ENCODE results near the gene RIC1.

GRCh38 chr9:5789489-5789888, 160.6 kb downstream of the RIC1 start:
- TF ChIP-seq CTCF (IDR thresholded peaks at IDR 0.05) = no peak
- no peak for TF ChIP-seq POLR2A (IDR thresholded peaks at IDR 0.05)
- TF ChIP-seq POLR2AphosphoS5 (IDR thresholded peaks at IDR 0.05) = no peak

All from prostate gland (tissue), 2 donors.